BLaER1 (cell line): Measurements from ENCODE around the gene SH2D3A.

Source experiments
- H3K27ac ChIP-seq: shearing (Covaris generic); formaldehyde crosslinking; 2 replicates; pipeline ENCODE4 v1.8.1; 2022
- H3K27me3 ChIP-seq: shearing (Covaris generic); formaldehyde crosslinking; 2 replicates; pipeline ENCODE4 v1.8.1; 2022
- H3K36me3 ChIP-seq: shearing (Covaris generic); formaldehyde crosslinking; 2 replicates; pipeline ENCODE4 v1.8.1; 2022
- H3K4me1 ChIP-seq: shearing (Covaris generic); formaldehyde crosslinking; 2 replicates; pipeline ENCODE4 v1.8.1; 2022
- H3K4me2 ChIP-seq: shearing (Covaris generic); formaldehyde crosslinking; 2 replicates; pipeline ENCODE4 v1.8.1; 2022
- H3K4me3 ChIP-seq: shearing (Covaris generic); formaldehyde crosslinking; 2 replicates; pipeline ENCODE4 v1.8.1; 2022
- H3K9ac ChIP-seq: shearing (Covaris generic); formaldehyde crosslinking; 2 replicates; pipeline ENCODE4 v1.8.1; 2022
- H3K9me3 ChIP-seq: shearing (Covaris generic); formaldehyde crosslinking; 2 replicates; pipeline ENCODE4 v1.8.1; 2022
- H4K20me1 ChIP-seq: shearing (Covaris generic); formaldehyde crosslinking; 2 replicates; pipeline ENCODE4 v1.8.1; 2022
- Cebpa-rat ChIP-seq: shearing (Covaris generic); IDR thresholded peaks from 2 replicates; pipeline ENCODE4 v1.8.1; 2022

SH2D3A gene

DNA sequence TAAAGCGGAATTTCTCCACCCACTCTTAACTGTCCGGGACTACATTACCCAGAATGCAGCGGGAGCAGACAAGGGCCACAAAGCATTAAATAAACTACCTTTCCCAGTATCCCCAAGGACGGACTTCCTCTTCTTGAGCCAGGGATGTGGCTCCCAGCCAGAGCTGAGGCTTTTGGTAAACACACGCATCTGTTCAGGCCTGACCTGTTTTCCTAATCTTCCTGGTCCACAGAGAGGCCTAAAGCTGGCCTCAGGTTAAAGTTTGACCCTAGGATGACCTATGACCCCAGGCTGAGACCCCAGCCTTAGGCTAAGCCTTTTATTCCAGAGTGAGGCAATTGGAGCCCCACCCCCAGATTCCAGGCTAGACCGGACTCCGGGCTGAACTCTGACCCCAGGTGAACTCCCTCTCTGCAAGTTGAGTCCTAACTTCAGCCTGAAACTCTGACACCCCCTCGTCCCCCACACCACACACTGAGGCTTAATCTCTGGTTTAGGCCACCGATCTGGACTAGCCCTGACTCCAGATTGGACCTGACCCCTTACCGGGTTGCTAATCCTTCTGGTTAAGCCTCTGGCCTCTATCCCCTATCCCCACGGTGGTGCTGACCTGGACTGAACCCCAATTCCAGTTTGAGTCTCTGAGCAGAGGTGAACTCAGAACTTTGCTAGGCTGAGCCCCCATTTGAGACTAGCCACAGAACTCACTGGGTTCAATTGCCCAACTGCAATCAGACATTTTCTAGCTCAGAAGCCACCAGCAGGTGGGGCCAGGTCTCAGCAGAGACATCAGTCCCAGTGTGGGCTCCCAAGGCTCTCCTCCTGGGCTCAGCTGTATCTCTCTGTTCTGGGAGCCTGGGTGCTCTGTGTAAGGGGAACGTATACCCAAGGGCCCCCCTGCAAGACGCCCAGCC is 29.1 kb downstream of the SH2D3A start:
- peak overlapping the region; percentile 78 for H3K27ac ChIP-seq
- peaks cover 16% of the 10 kb centered on the region for H3K36me3 ChIP-seq
- H3K4me2 ChIP-seq = peak overlapping the region; percentile 97
- peak; percentile 83 for TF ChIP-seq Cebpa-rat
- H3K4me3 ChIP-seq = peak overlapping the region; percentile 57
- no peaks in the 10 kb centered on the region for H3K9me3 ChIP-seq
- peaks cover 9% of the 10 kb centered on the region; the same call in 1 of the 2 replicates for H4K20me1 ChIP-seq
- H3K27me3 ChIP-seq = no peaks in the 10 kb centered on the region
- H3K9ac ChIP-seq = peak overlapping the region; percentile 65; the same call in 1 of the 2 replicates
- H3K4me1 ChIP-seq = peaks cover 45% of the 10 kb centered on the region

DNA sequence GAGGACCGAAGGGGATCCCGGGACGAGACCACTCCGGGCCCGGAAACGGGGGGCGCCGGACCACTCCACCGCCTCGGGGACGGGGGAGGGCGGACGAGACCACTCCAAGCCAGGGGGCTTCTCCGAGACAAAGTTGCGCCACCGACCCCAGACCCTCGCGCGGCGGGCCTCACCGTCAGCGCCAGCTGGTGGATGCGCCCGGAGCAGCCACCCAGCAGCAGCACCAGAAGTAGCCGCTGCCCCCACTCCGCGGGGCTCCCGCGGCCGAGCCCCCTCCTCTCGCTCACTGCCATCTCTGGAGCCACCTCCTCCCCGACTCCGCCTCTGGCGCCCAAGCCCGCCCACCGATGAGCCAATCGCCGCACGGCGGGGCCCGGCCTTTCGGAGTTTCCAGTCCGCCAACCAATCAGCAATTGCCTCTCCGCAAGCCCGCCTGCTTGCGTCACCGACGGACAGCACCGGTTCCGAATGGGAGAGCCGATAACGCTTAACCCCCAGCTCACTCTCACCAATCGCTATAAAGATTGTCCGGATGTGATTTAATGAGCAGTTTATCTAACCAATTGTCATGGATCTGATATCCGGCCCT is 29.9 kb downstream of the SH2D3A start, which contains the start of gene GPR108:
Gene GPR108, minus strand, starts transcription at position 297 of the 589 bp plus-strand sequence. Its CDS starts 4 bp downstream, at position 293.
- Histone ChIP-seq H3K4me1 (peaks cover 45% of the 10 kb centered on the region), H3K27me3 (no peaks in the 10 kb centered on the region), H4K20me1 (peaks cover 9% of the 10 kb centered on the region; the same call in 1 of the 2 replicates), H3K9me3 (no peaks in the 10 kb centered on the region), H3K27ac (peak within 1 kb of the TSS; percentile 99), H3K36me3 (peaks cover 16% of the 10 kb centered on the region), H3K4me3 (peak within 1 kb of the TSS; percentile 90), H3K9ac (peak within 1 kb of the TSS; percentile 96), H3K4me2 (peak within 1 kb of the TSS; percentile 97)
- peak; percentile 14; the same call in 1 of the 2 replicates for TF ChIP-seq Cebpa-rat

- no peaks in the 10 kb centered on the region for H3K27me3 ChIP-seq
- peaks cover 45% of the 10 kb centered on the region for H3K4me1 ChIP-seq
- peak overlapping the region; percentile 99 for H3K27ac ChIP-seq
- no peak for TF ChIP-seq Cebpa-rat
- peak overlapping the region; percentile 90 for H3K4me3 ChIP-seq
- peaks cover 21% of the 10 kb centered on the region for H3K36me3 ChIP-seq
- peak overlapping the region; percentile 96 for H3K9ac ChIP-seq
- no peaks in the 10 kb centered on the region for H3K9me3 ChIP-seq
- peak overlapping the region; percentile 92 for H3K4me2 ChIP-seq
- H4K20me1 ChIP-seq = peaks cover 9% of the 10 kb centered on the region; the same call in 1 of the 2 replicates
Observed at GRCh38 chr19:6736917-6737283, 30.3 kb downstream of the SH2D3A start.

- Histone ChIP-seq H4K20me1 (peaks cover 6% of the 10 kb centered on the region; the same call in 1 of the 2 replicates), H3K36me3 (peaks cover 25% of the 10 kb centered on the region), H3K4me3 (peak overlapping the region; percentile 90), H3K4me1 (peaks cover 40% of the 10 kb centered on the region), H3K9ac (peak overlapping the region; percentile 96), H3K4me2 (peak overlapping the region; percentile 92), H3K27ac (peak overlapping the region; percentile 99), H3K27me3 (no peaks in the 10 kb centered on the region), H3K9me3 (no peaks in the 10 kb centered on the region)
- no peak for TF ChIP-seq Cebpa-rat
Observed at GRCh38 chr19:6736169-6736916, 30.9 kb downstream of the SH2D3A start.

DNA sequence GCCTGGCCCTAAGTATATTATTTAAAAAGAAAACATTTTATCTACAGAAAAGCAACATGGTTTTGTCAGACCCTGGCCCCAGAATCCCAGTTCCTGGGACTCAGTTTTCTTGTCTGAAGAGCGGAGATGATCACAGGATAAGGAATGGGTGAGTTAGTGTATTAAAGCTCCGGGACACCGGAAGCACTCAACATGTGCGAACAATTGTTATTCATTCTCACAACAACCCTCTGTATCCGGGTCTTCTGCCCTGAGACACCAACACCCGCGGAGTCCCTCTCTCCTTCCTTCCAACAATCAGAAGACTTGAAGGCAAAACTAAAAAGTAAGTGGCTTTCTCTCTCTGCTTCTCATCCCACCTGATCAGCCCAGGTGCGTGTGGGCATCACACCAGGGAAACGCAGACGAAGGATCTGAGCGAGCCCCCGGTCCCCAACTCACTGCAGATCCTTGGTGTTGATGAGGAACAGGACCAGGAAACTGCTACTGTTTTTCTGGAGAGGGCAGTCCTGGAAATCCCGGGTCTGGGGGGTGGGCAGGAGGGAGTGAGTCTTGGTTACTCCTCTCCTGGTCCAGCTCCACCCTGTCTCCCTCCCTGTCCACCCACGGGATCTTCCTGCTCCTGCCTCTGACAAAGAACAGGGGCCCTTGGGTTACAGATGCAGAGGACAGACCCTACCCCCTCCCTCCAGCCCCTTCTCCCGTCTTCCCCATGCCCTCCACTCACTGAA is 31.9 kb downstream of the SH2D3A start:
- peak overlapping the region; percentile 92 for H3K4me2 ChIP-seq
- H4K20me1 ChIP-seq = peaks cover 4% of the 10 kb centered on the region; the same call in 1 of the 2 replicates
- no peaks in the 10 kb centered on the region for H3K9me3 ChIP-seq
- no peak for TF ChIP-seq Cebpa-rat
- H3K9ac ChIP-seq = peak overlapping the region; percentile 96; the same call in 1 of the 2 replicates
- peaks cover 28% of the 10 kb centered on the region for H3K36me3 ChIP-seq
- no peak overlapping the region for H3K4me3 ChIP-seq
- peaks cover 30% of the 10 kb centered on the region for H3K4me1 ChIP-seq
- H3K27me3 ChIP-seq = no peaks in the 10 kb centered on the region
- H3K27ac ChIP-seq = peak overlapping the region; percentile 99

DNA sequence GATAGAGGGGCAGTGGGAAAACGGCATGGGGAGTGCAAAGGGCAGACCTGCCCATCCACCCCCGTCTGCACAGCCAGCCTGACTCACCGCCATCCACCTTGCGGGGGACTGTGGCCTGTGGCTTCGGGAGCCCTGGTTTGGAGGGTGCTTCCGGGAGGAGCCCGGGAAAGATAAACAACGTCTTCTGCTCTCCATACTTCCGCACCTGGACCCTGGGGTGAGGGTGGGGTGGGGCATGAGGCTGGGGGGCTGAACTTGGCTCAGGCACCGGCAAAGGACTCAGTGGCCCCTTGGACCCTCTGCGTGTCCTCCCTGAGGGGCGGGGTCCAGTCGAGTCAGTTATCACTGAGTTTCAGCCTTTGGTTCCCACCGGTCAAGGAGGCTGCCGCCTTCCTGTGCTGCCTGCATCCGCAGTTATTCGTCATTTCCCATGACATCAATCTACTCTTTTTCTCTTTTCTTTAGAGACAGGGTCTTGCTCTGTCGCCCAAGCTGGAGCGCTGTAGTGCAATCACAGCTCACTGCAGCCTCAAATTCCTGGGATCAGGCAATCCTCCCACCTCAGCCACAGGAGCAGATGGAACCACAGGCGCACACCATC is 33.0 kb downstream of the SH2D3A start:
- TF ChIP-seq Cebpa-rat = no peak

DNA sequence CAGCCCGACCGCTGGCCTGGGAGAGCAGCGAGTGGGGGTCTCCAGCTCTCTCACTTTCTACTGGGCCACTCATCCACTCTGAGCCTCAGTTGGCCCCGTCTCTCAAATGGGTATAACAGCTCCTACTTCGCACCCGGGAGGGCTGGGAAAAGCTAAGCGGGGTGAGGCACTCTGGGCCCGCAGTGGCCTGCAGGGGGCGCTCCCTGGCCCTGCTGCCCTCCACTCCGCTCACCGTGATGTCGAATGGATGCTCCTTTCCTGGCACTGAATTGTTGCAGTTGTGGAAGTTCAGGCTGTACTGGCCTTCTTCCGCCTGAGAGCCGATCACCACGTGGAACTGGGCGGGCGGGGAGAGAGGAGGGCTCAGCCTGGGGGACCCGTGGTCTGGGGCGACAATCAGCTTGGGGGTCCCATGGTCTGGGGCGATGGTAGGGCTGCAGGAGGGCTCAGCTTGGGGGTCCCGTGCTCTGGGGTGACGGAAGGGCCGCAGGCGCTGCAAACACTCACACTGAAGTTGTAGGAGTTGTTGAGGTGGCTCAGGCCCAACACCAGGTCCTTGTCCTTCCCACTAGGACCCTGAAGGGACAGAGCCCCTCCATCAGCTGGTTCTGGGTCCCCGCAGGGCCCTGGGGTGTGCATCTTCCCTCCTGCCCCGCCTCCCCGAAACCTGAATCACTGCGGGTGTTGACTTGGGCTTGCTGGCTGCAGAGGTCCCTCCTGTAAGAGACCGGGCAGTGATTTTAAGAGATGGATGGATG is 33.7 kb downstream of the SH2D3A start:
- Histone ChIP-seq H3K27ac (no peak overlapping the region), H4K20me1 (peaks cover 4% of the 10 kb centered on the region; the same call in 1 of the 2 replicates), H3K4me2 (no peak overlapping the region), H3K9ac (no peak overlapping the region), H3K36me3 (peaks cover 36% of the 10 kb centered on the region), H3K4me1 (peaks cover 24% of the 10 kb centered on the region), H3K4me3 (no peak overlapping the region), H3K9me3 (no peaks in the 10 kb centered on the region), H3K27me3 (no peaks in the 10 kb centered on the region)
- TF ChIP-seq Cebpa-rat = no peak

More for the DNA sequence above, 33.0 kb downstream of the SH2D3A start:
- peaks cover 26% of the 10 kb centered on the region for H3K4me1 ChIP-seq
- no peak overlapping the region for H3K4me3 ChIP-seq
- H3K27me3 ChIP-seq = no peaks in the 10 kb centered on the region
- no peak overlapping the region for H3K9ac ChIP-seq
- H4K20me1 ChIP-seq = peaks cover 4% of the 10 kb centered on the region; the same call in 1 of the 2 replicates
- H3K4me2 ChIP-seq = no peak overlapping the region
- no peak overlapping the region for H3K27ac ChIP-seq
- H3K36me3 ChIP-seq = peaks cover 36% of the 10 kb centered on the region
- H3K9me3 ChIP-seq = no peaks in the 10 kb centered on the region

DNA sequence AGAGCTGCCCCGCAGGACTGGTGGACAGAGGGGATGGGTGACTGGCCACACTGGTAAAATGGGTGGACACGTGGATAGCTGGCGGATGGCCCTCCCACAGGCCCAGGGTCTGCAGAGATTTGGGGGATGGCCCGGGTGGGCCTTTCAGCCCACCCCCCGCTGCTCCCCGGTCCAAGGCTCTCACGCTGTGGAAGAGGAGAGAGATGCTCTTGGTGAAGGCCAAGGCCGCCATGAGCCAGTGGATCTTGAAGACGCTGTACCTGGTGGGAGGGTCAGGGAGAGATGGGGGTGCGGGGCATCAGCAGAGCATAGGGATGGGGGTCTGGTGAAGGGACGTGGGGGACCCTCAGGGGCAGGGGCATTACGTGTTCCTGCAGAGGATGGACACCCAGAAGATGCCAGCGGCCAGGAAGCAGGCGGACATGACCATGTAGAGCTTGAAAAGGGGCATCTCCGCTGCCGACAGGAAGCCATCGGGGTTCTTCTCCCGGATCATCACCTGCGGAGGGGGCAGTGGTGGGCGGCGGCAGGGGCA is 34.4 kb downstream of the SH2D3A start:
- H3K4me3 ChIP-seq = no peak overlapping the region
- H3K27me3 ChIP-seq = no peaks in the 10 kb centered on the region
- H4K20me1 ChIP-seq = peaks cover 4% of the 10 kb centered on the region; the same call in 1 of the 2 replicates
- TF ChIP-seq Cebpa-rat = no peak
- H3K4me1 ChIP-seq = peaks cover 24% of the 10 kb centered on the region
- H3K9ac ChIP-seq = no peak overlapping the region
- H3K27ac ChIP-seq = no peak overlapping the region
- H3K36me3 ChIP-seq = peaks cover 36% of the 10 kb centered on the region
- no peak overlapping the region for H3K4me2 ChIP-seq
- H3K9me3 ChIP-seq = no peaks in the 10 kb centered on the region
